Putamen (tissue), 1 donor: ENCODE measurements around the gene ARF1.

Source experiments
- DNase-seq: peaks from one replicate; pipeline ENCODE4 v3.0.0-alpha.2; 2016; ENCODE audit warnings: low spot score

ARF1 gene

DNA sequence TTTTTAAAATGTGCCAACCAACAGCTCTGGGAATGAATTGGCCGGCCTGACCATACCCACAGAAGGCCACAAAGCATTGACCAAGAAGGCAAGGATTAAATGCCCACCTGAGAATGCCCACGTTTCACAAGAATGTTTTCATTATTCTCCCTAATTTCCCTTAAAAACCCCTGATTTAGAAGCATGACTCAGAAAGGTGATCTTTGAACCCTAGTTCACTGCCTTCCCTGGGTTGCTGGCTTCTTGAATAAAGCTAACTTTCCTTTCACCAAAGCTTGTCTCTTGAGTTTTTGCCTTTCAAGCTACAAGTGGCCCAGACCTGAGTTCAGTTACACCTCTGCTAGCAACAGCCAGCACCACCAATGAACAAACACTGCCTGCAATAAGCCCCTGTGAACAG lies 41.0 kb downstream of the ARF1 start:
- DNase-seq, result no peak

- no peak for DNase-seq
These were observed 42.7 kb downstream of the ARF1 start for GRCh38 chr1:228125185-228125584.

DNA sequence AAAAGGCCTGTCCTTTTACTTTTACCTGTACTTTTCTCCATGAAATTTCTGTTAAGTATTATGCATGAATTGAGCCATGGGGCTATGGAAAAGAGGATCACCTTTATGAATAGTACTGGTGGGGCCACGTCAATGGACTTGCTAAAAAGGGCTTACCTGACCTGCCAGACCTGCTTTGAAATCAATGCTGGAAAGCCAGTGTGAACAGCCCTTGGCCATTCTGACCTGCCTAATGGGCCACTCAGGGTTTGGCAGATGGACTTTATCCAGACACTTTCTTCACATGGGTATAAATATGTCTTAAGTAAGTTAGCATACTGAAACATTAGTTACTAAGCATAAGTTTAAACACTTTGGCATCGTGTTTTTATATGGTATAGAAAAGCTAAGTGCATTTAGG lies 49.3 kb downstream of the ARF1 start:
- DNase-seq, result no peak

GRCh38 chr1:228134591-228134990 lies 52.1 kb downstream of the ARF1 start:
- DNase-seq, result no peak

GRCh38 chr1:228136901-228137300 lies 54.4 kb downstream of the ARF1 start:
- no peak for DNase-seq

DNA sequence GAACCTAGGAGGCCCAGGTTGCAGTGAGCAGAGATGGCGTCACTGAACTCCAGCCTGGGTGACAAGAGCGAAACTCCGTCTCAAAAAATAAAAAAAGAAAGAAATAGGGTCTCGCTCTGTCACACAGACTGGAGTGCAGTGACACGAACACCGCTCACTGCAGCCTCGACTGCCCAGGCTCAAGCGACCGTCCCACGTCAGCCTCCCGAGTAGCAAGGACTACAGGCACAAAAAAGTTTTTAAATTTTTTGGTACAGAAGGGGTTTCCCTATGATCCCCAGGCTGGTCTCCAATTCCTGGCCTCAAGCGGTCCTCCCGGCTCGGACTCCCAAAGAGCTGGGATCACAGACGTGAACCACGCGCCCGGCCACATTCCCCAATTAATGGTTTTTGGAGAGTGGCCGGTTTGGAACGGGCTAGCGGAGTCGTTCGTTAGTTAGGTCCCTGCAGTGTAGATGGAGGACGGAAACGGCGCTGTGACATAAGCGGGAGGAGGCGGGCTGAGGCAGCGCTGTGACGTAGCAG lies 57.0 kb downstream of the ARF1 start:
- DNase-seq, result no peak

DNA sequence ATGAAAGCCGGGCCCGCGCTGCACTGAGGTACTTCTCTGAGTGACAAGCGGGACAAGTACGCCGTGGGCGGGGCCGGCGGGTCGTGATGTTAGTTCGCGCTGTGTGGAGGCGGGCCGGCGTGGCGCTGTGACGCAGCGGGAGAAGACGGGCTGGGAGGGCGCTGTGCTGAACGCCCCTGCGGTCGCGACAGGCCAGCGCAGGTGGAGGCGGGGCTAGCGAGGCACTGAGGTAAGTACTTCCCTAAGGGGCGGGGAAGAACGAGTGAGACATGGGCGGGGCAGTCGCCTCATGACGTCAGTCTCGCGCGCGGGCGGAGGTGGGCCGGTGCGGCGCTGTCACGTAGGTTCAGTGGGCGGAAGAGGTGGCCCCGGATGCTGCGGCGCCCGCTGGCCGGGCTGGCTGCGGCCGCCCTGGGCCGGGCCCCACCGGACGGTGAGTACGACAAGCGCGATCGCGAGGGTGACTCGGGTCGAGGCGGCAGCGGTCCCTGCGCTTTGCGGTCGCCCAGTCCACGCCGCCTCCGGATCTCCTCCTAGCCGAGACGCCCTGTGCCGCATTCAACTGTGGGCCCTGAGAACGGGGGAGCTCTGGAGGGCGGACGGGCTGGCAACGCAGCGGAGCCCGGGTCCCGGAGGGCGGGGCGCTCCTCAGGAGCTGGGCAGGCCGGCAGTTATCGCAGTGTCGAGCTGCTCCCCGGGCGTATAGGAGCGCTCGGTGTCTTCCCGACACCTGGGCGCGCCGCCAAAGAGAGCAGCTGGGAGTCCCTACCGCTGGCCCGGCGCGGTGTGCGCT lies 57.6 kb downstream of the ARF1 start, which contains the start of gene GUK1:
GUK1 (plus strand) TSS at position 349 of the 793 bp plus-strand sequence; CDS start at position 373, 24 bp downstream.
- peak; percentile 98 for DNase-seq

DNA sequence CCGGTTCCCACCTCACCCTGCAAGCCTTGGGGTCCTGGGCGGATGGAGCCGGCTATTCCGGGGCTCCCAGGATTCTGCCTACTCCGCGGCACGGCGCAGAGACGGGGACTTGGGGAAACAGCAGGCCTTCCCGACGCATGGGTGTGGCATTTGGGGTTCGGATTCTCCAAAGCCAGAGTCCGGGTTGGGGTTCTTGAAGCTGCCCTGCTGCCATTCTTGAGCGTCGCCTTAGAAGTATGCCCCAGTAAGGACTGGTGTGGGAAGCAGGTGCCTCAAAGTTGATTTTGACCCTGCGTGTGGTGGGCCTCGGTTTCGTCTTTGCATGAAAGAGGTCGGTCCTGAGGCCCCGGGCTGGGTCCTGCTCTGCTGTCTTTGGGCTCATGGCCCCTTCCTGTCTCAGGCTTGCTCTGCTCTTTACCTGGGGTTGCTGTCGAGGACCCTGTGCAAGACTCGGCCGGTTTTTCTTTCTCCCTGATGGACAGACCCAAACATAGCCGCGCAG lies 58.3 kb downstream of the ARF1 start:
- peak; percentile 28 for DNase-seq

DNA sequence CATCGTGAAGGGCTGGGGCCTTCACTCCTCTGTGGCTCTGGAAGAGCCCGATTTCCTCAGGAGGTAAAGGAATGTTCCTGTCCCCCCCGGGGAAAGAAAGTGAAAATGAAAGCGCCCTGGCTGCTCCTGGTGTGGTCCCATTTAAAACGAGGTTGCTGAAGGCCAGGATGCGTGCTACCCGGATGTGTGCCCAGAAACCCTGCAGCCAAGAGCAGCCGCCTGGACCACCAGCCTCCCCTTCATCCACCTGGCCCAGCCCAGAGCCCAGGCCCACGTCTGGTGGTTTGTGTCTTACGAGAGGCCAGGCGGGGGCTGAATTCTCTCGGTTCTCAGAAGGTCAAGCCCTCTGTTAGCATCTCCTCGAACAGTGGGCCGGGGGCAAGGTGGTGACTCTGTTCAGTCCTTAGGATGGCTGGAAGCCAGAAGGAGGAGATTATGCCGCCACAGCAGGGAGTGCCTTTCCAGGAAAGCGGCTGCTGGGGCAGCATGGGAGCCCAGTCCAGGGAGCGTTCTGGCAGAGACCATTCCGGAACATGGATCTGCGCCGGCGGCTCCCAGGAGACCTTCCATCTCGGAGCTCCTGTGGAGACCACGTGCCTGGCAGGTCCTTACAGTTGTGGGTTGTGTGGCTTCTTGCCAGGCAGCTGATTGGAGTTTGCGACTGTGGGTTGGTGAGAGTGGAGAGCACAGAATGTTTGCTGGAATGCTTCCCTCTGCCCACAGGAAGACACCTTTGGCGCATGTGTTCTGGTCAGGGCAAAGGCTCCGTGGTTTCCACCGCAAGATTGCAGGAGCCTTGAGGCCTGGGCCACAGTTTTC lies 58.9 kb downstream of the ARF1 start:
- DNase-seq, result no peak

- no peak for DNase-seq
These were observed 59.7 kb downstream of the ARF1 start for GRCh38 chr1:228142155-228142691.

DNA sequence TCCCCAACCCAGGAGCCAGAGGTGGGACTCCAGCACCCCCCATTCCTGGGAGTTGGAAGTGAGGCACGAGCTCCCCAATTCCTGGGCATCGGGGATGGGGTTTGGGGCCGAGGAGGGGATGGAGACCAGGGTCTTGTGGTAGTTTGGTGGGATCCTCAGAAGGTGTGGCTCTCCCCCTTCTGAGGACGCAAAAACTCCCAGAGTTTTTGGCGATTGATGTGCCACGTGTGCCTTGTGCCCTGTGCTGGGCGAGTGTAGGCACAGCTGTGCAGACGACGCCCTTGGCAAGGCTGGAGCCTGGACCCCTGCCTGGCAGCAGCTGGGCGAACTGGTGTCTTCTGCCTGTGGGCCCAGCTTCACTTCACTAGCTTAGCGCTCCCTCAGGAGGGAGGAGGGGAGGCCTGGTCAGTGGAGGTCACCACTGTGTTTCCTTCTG lies 60.2 kb downstream of the ARF1 start:
- DNase-seq, result peak; percentile 30

GRCh38 chr1:228143480-228144192 lies 61.1 kb downstream of the ARF1 start:
- no peak for DNase-seq

DNA sequence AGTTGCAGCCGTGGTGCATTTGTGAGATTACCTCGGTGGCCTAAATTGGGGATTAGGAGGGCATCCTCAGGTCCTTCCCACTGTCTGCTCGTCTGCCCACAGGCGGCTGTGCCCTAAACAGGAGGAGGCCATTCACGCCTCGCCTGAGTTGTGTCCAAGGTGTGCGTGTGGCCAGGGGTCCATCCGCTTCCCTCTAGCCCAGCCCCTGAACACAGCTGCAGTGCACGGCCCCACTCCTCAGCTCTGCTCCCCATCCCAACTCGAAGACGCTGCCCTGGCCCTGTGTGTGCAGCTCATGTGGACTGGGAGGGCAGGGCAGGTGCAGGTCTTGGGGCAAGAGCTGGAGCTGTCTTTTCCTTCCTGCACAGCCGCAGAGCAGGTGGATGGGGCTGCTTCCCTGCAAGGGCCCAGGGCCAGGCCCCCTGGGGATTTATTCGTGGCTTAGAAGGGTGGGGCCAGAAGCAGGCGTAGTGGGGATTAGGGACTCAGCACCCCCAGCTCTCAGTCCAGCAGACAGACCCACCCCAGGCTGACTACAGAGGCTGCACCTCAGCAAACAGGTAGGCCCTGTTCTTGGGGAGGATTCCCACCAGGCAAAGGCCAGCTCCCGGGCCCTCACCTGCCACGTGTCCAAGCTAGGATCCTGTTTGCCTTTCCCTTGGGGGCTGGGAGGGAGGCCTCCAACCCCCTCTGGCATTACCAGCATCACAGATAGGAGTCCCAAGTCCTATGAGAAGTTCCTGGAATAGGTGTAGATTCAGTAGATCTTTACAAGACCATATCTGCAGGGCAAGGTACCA lies 61.9 kb downstream of the ARF1 start:
- DNase-seq, result no peak

- DNase-seq, result no peak
These were observed 62.5 kb downstream of the ARF1 start for GRCh38 chr1:228144993-228145343.

- DNase-seq, result no peak
These were observed 63.2 kb downstream of the ARF1 start for GRCh38 chr1:228145463-228146416.

DNA sequence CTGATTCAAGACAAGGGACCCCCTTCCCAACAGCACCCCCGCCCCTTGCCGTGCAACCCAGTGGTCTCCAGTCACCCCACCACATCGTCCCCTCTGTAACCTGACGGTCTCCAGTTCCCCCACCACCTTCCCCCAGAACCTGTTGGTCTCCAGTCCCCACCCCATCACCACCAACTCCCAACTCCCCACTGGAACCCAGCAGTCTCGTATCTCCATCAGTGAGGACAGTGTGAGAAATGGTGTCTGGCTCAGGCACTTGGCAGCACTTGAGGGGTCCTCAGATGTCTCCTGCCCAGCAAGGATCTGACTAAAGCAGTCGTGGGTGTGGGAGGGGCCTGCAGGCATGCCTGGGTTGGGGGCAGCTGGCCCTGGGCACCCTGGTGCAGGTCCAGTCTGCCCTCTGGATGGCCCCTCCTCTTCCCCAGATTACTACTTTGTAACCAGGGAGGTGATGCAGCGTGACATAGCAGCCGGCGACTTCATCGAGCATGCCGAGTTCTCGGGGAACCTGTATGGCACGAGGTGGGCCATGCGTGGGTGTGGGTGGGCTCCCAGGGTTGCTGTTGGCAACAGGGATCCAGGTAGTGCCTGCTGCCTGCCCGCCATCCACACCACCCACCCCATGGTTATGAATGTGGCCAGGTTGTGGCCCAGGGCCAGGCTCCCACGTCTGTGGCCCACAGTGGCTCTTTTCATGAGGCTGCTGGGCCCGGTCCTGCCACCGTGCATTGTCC lies 64.1 kb downstream of the ARF1 start:
- DNase-seq, result no peak

GRCh38 chr1:228147151-228147693 lies 64.7 kb downstream of the ARF1 start:
- no peak for DNase-seq

- no peak for DNase-seq
These were observed 65.3 kb downstream of the ARF1 start for GRCh38 chr1:228147768-228148167.
